CD14-positive monocyte (primary cell): ENCODE data around the gene TNFRSF9. TPM values are rescaled to one million over a fixed set of nuclear protein-coding genes. Genes with fewer than 3 reads are reported as not detected.

Experiments used
- DNase-seq, 3 donors: peaks; one replicate each; pipeline ENCODE4 v3.0.0-alpha.2; 2011 to 2022
- H2AFZ ChIP-seq: 2 replicates; pipeline ENCODE4 v1.6.0; 2012; ENCODE audit warnings: mild to moderate bottlenecking, low read depth, low read length, inconsistent platforms; ENCODE audit not compliant: insufficient read depth, poor library complexity, severe bottlenecking
- H3K27ac ChIP-seq, 2 donors: 1 replicate in 1 of 2; 2 replicates in 1 of 2; pipeline ENCODE4 v1.5.1; 2012 to 2013; ENCODE audit warnings: low read length in 2 of 2, control low read depth in 1 of 2, inconsistent platforms in 1 of 2, low read depth in 1 of 2, mild to moderate bottlenecking in 1 of 2
- H3K27me3 ChIP-seq, 2 donors: one replicate each; pipeline versions ENCODE4 v1.6.0 to v1.6.1; 2011 to 2013; ENCODE audit warnings: low read length in 2 of 2; ENCODE audit not compliant: control insufficient read depth in 2 of 2, insufficient read depth in 2 of 2
- H3K36me3 ChIP-seq, 2 donors: replicated peaks in 1 of 2; 1 replicate in 1 of 2; 2 replicates in 1 of 2; pipeline versions ENCODE4 v1.5.1 to v1.6.1; 2012 to 2013; ENCODE audit warnings: low read length in 2 of 2, control low read depth in 1 of 2, inconsistent platforms in 1 of 2, mild to moderate bottlenecking in 1 of 2; ENCODE audit not compliant: insufficient read depth in 2 of 2, control insufficient read depth in 1 of 2
- H3K4me1 ChIP-seq, 2 donors: 1 replicate in 1 of 2; 2 replicates in 1 of 2; pipeline versions ENCODE4 v1.5.1 to v1.6.1; 2012 to 2013; ENCODE audit warnings: low read length in 2 of 2, control low read depth in 1 of 2, inconsistent platforms in 1 of 2, mild to moderate bottlenecking in 1 of 2, moderate library complexity in 1 of 2; ENCODE audit not compliant: insufficient read depth in 2 of 2, control insufficient read depth in 1 of 2
- H3K4me2 ChIP-seq: replicated peaks from 2 replicates; pipeline ENCODE3; 2012; ENCODE audit warnings: low read length, moderate library complexity, mild to moderate bottlenecking; ENCODE audit not compliant: poor library complexity, severe bottlenecking; ENCODE audit errors: extremely low read depth
- H3K4me3 ChIP-seq, 3 experiments: fragments of 200-600 bp in 1 of 3; sonication (generic) in 1 of 3; replicated peaks in 1 of 3; 1 replicate in 2 of 3; 2 replicates in 1 of 3; pipeline ENCODE4 v1.5.1; 2011 to 2013; ENCODE audit warnings: low read length in 3 of 3, mild to moderate bottlenecking in 3 of 3, control low read depth in 2 of 3, low read depth in 2 of 3, inconsistent platforms in 1 of 3, moderate library complexity in 1 of 3
- H3K79me2 ChIP-seq: 2 replicates; pipeline ENCODE4 v1.6.0; 2012; ENCODE audit warnings: mild to moderate bottlenecking, control low read depth, inconsistent platforms, low read length, moderate library complexity; ENCODE audit not compliant: insufficient read depth
- H3K9ac ChIP-seq: 2 replicates; pipeline ENCODE4 v1.6.0; 2017; ENCODE audit warnings: low read length, mild to moderate bottlenecking; ENCODE audit not compliant: insufficient read depth, poor library complexity, severe bottlenecking
- H3K9me3 ChIP-seq, 2 donors: replicated peaks in 1 of 2; 1 replicate in 1 of 2; 2 replicates in 1 of 2; pipeline versions ENCODE4 v1.5.1 to v1.6.1; 2012 to 2013; ENCODE audit warnings: low read length in 2 of 2, control low read depth in 1 of 2; ENCODE audit not compliant: control insufficient read depth in 1 of 2, insufficient read depth in 1 of 2
- H4K20me1 ChIP-seq: 2 replicates; pipeline ENCODE4 v1.6.0; 2012; ENCODE audit warnings: mild to moderate bottlenecking, low read length, control low read depth, moderate library complexity; ENCODE audit not compliant: insufficient read depth
- H3K27ac Mint-ChIP-seq, 7 donors: one replicate each; pipeline ENCODE4 v1.8.0; 2020; ENCODE audit warnings: mild to moderate bottlenecking in 7 of 7, mixed read lengths in 7 of 7, moderate library complexity in 6 of 7, inconsistent platforms in 2 of 7
- H3K27me3 Mint-ChIP-seq, 3 donors: one replicate each; pipeline ENCODE4 v1.8.0; 2021 to 2022; ENCODE audit warnings: low read depth in 3 of 3, mild to moderate bottlenecking in 3 of 3, mixed read lengths in 3 of 3, moderate library complexity in 3 of 3, inconsistent platforms in 1 of 3
- H3K36me3 Mint-ChIP-seq, 2 donors: one replicate each; pipeline ENCODE4 v1.8.0; 2020; ENCODE audit warnings: mixed read lengths in 2 of 2, inconsistent platforms in 1 of 2, mild to moderate bottlenecking in 1 of 2
- H3K4me1 Mint-ChIP-seq: one replicate; pipeline ENCODE4 v1.8.0; 2020; ENCODE audit warnings: mild to moderate bottlenecking, mixed read lengths
- H3K4me3 Mint-ChIP-seq, 2 donors: one replicate each; pipeline ENCODE4 v1.8.0; 2020; ENCODE audit warnings: mild to moderate bottlenecking in 2 of 2, mixed read lengths in 2 of 2, moderate library complexity in 1 of 2
- H3K9me3 Mint-ChIP-seq, 7 donors: one replicate each; pipeline ENCODE4 v1.8.0; 2020 to 2022; ENCODE audit warnings: mixed read lengths in 7 of 7, mild to moderate bottlenecking in 6 of 7, moderate library complexity in 6 of 7, inconsistent platforms in 2 of 7
- CTCF ChIP-seq: fragments of 200-600 bp; IDR thresholded peaks from one replicate; pipeline ENCODE4 v1.8.0; 2022; ENCODE audit warnings: antibody characterized with exemption, mild to moderate bottlenecking
- WGBS: methylation state at CpG from one replicate; pipeline ENCODE4 v1.1.5; 2013; ENCODE audit warnings: missing lambda C conversion rate; ENCODE audit not compliant: insufficient coverage; 5-methylcytosine and 5-hydroxymethylcytosine counted together
- intact Hi-C, 2 donors: fragments of 100-400 bp; cut with micrococcal nuclease; formaldehyde crosslinking; loops; one replicate each; pipeline versions ENCODE4 v1.15.0 to v1.15.1; 2023
- polyA plus RNA-seq, 3 donors: library from polyadenylated mRNA; depleted of rRNA in 1 of 3; unstranded in 2 of 3; stranded (reverse) in 1 of 3; fragments of 300-500 nt in 2 of 3; fragments of >200 nt in 1 of 3; fragmentation: Illumina TruSeq in 2 of 3; gene quantifications; 1 replicate in 2 of 3; 2 replicates in 1 of 3; pipeline ENCODE4 v1.2.3, GENCODE V29; 2012 to 2021

Gene TNFRSF9
- polyA plus RNA-seq, 3 donors, result 1.1 to 2.6 (median 2.6) TPM

GRCh38 chr1:7940034-7940433 lies 605 bp downstream of the TNFRSF9 start:
- no peak for TF ChIP-seq CTCF
- no peak overlapping the region for H3K9ac ChIP-seq
- peak in 1 of 3 donors; percentile 38 for DNase-seq
- Mint-ChIP-seq H3K9me3 (peaks cover 0 to 5% (median 0%) of the 10 kb centered on the region in 7 donors), H3K4me3 (no peak overlapping the region), H3K4me1 (peaks cover 64% of the 10 kb centered on the region), H3K36me3 (peaks cover 2 to 3% of the 10 kb centered on the region in 2 donors), H3K27ac (no peak overlapping the region), H3K27me3 (peaks cover 2 to 5% (median 2%) of the 10 kb centered on the region in 3 donors)
- 14% methylated on average over 2 of the region's 3 CpGs for WGBS
- H2AFZ ChIP-seq, result no peak overlapping the region
- H3K36me3 ChIP-seq, result no peaks in the 10 kb centered on the region
- peak overlapping the region in 1 of 2 donors; percentile 87 for H3K27ac ChIP-seq
- H3K4me3 ChIP-seq, result peak overlapping the region in 1 of 3 experiments; percentile 66
- intact Hi-C loops, result no loop called here
- peaks cover 54 to 58% of the 10 kb centered on the region in 2 donors for H3K4me1 ChIP-seq
- H3K4me2 ChIP-seq, result peak overlapping the region; percentile 68
- no peaks in the 10 kb centered on the region for H3K79me2 ChIP-seq
- H4K20me1 ChIP-seq, result no peaks in the 10 kb centered on the region
- H3K27me3 ChIP-seq, result no peaks in the 10 kb centered on the region
- H3K9me3 ChIP-seq, result no peaks in the 10 kb centered on the region

DNA sequence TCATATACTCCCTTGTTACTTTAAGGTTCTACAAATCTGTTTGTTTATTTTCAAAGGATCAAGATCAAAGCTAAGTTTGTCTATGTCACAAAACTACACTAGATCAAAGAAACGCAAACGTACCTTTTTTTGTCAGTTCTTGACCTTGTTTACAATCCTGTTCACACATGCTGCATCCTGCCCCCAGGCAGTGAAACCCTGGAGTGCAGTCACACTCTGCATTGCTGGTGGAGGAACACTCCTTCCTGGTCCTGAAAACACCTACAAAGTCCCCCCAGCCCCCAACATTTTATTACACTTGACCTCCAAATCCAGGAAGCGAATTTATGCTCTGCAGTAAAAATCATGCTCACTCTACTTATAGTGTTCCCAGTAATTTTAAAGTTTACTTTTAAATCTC lies 2.6 kb downstream of the TNFRSF9 start:
- H3K9ac ChIP-seq, result no peak overlapping the region
- peaks cover 39% of the 10 kb centered on the region in 2 donors for H3K4me1 ChIP-seq
- H3K27ac Mint-ChIP-seq, result no peak overlapping the region
- H3K27me3 ChIP-seq, result no peaks in the 10 kb centered on the region
- peaks cover 2 to 6% (median 4%) of the 10 kb centered on the region in 3 donors for H3K27me3 Mint-ChIP-seq
- no peak overlapping the region for H3K4me3 ChIP-seq
- WGBS, result 92% methylated on average over 2 of the region's 3 CpGs
- no peak for TF ChIP-seq CTCF
- H4K20me1 ChIP-seq, result no peaks in the 10 kb centered on the region
- intact Hi-C loops, result no loop called here
- no peaks in the 10 kb centered on the region for H3K9me3 ChIP-seq
- H3K36me3 Mint-ChIP-seq, result peaks cover 3 to 5% of the 10 kb centered on the region in 2 donors
- peaks cover 46% of the 10 kb centered on the region for H3K4me1 Mint-ChIP-seq
- no peak overlapping the region for H2AFZ ChIP-seq
- H3K4me2 ChIP-seq, result no peak overlapping the region
- DNase-seq, result no peak
- peaks cover 0 to 5% (median 0%) of the 10 kb centered on the region in 7 donors for H3K9me3 Mint-ChIP-seq
- no peak overlapping the region for H3K4me3 Mint-ChIP-seq
- H3K27ac ChIP-seq, result no peak overlapping the region
- no peaks in the 10 kb centered on the region for H3K36me3 ChIP-seq
- no peaks in the 10 kb centered on the region for H3K79me2 ChIP-seq
